K562 (cell line): ENCODE results near the gene ZNF148.

Source experiments
- BDP1 ChIP-seq: IDR thresholded peaks from 3 replicates; pipeline ENCODE4 v1.6.1; 2011; ENCODE audit not compliant: insufficient read length, insufficient read depth
- BRCA1 ChIP-seq, 2 experiments: fragments of 450-650 bp in 1 of 2; sonication (generic) in 1 of 2; formaldehyde crosslinking in 1 of 2; IDR thresholded peaks; 2 replicates each; pipeline versions ENCODE4 v1.5.0 to v1.6.1; 2017 to 2020; ENCODE audit warnings: mild to moderate bottlenecking in 1 of 2, missing genetic modification reagents in 1 of 2
- ESRRA ChIP-seq: fragments of 450-650 bp; IDR thresholded peaks from 2 replicates; pipeline ENCODE4 v1.6.1; 2014; ENCODE audit warnings: low read depth, mild to moderate bottlenecking, moderate library complexity, borderline replicate concordance
- POLR2A ChIP-seq: fragments of 450-650 bp; conservative IDR thresholded peaks from 2 replicates; pipeline ENCODE4 v1.6.1; 2016

DNA sequence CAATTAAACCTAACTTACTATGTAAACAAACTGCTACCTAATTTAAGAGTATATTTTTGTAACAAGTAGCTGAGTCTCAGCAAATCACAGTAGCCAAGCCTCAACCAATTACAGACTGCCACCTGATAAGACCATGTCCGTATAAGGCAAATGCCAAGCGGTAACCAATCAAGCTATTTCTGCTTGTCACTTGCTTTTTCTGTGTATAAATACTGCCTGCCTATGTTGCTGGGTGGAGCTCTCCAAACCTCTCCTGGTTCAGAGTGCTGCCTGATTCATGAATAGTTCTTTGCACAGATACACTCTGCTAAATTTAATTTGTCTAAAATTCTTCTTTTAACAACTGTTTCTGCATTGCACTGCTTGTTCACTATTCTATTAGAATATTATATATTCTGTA is 42.6 kb downstream of the ZNF148 start:
- no peak for TF ChIP-seq BDP1
- TF ChIP-seq POLR2A: no peak
- TF ChIP-seq ESRRA: no peak
- no peak for TF ChIP-seq BRCA1 (IDR thresholded peaks at IDR 0.05)
- no peak for TF ChIP-seq BRCA1 (CRISPR knock-in tag; IDR thresholded peaks at IDR 0.05)
